NCI-H774 (cell line): Measurements from ENCODE around the gene SLC17A5.
A peak's percentile ranks its signal among the peaks of the same experiment; 100 is the strongest.
"Not testable (repeated sequence)": the region's sequence is repeated elsewhere in the genome, so short reads cannot be mapped to it uniquely, and the experiment has no call there.

Experiments used
- DNase-seq: peaks from one replicate; lab custom pipeline; 2025; lab: John Stamatoyannopoulos, UW

SLC17A5 gene

DNA sequence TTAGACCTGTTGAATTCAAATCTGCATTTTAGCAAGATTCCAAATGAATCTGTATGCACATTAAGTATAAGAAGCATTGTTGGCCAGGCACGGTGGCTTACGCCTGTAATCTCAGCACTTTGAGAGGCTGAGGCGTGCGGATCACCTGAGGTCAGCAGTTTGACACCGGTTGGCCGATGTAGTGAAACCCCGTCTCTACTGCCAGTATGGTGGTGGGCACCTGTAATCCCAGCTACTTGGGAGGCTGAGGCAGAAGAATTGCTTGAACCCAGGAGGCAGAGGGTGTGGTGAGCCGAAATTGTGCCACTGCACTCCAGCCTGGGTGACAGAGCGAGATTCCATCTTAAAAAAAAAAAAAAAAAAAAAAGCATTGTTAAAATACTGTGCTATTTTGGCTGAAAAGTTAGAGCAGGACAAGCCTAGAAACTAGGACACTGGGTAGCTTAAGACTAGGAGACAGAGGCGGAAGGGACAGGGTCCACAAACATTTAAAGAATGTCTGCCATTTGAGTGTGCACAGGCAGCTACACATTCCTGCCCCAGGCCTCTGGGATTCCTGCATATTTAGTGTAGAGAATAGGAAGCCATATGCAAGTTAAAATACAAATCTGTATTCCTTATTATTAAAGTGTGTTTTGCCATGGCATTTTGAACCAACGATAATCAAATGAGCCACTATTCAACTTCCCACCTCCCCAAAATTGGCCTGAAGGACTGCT lies 87.9 kb downstream of the SLC17A5 start:
- no peak for DNase-seq

DNA sequence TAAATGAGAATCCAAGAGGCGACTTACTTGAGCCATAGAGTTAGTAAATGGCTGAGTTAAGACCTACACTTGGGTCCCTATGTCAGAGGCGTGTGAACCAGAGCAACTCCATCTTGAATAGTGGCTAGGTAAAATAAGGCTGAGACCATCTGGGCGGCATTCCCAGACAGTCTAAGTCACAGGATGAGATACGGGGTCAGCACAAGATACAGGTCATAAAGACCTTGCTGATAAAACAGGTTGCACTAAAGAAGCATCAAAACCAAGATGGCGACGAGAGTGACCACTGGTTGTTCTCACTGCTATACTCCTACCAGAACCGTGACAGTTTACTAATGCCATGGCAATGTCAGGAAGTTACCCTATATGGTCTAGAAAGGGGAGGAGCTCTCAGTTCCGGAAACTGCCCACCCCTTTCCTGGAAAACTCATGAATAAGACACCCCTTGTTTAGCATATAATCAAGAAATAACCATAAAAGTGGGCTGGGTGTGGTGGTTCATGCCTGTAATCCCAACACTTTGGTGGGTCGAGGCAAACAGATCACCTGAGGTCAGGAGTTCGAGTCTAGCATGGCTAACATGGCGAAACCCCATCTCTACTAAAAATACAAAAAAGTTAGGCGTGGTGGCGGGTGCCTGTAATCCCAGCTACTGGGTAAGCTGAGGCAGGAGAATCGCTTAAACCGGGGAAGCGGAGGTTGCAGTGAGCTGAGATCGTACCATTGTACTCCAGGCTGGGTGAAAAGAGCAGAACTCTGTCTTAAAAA lies 89.0 kb downstream of the SLC17A5 start:
- DNase-seq, result no peak

DNA sequence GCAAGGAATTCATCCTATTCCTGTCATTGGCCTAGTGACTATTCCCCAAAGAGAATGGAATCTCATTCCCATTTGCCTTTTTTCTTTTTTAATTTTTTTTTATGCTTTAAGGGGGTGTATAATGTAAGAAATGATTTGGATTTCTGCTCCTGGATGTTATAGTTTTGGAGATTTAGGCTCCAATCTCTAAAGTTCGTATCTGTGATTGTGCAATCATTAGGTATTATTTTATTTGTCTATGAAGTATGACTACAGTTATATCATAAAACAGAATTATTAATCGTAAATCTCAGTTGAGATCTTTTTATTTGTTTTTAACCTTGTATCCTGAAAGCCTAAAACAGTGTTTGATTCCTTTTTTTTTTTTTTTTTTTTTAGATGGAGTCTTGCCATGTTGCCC lies 91.2 kb downstream of the SLC17A5 start:
- DNase-seq, result no peak

DNA sequence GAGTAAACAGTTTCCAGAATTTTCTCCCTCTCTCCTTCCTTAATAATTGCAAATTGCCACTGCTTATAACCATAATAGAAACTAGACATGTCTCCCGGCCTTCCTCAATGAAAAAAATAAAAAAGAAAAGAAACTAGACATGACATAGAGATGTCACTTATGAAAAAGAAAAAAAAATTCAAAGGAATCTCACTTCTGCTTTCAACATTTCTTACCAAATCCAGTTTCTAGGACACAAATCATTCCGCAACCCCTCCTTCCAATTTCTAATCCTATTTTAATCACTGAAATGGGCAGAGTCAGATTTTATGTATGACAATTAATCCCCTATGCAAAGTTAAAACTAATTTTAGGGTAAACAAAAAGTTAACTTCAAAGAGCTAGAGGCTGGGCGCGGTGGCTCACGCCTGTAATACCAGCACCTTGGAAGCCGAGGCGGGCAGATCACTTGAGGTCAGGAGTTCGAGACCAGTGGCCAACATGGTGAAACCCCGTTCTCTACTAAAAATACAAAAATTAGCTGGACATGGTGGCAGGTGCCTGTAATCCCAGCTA lies 92.9 kb downstream of the SLC17A5 start:
- no peak for DNase-seq

DNA sequence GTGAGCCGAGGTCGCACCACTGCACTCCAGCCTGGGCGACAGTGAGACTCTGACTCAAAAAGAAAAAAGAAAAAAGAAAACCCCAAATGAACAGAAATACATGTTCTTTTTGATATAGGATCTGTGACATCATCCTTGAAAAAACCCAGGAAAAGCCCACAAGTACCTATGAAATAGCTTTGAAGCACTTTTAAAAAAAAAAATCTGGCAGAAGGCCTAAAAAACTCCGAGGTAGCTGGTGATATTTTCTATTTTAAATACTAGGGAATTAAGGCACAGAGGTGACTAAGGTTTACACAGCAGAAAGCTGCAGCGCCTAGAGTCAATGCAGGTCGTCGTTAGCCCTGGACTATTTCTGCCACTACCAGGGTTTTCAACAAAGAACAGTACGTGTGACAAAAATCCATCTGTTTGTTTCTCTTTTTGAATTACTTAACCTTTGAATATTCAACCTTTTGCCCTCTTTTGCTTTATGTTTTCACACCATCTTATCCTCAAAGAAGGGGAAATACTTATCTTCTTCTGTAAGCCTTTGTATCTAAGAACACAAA lies 93.5 kb downstream of the SLC17A5 start:
- peak; percentile 21 for DNase-seq

DNA sequence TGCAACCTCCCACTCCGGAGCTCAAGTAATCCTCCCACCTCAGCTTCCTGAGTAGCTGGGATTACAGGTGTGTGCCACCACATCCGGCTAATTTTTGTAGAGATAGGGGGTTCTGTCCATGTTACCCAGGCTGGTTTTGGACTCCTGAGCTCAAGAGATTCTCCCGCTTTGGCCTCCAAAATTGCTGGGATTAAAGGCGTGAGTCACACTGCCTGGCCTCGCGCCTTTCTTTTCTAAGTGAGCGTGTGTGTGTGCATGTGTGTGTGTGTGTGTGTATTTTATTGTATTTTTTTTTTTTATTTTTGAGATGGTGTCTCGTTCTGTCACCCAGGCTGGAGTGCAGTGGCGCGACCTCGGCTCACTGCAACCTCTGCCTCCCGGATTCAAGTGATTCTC lies 94.4 kb downstream of the SLC17A5 start:
- DNase-seq, result not testable (repeated sequence)

DNA sequence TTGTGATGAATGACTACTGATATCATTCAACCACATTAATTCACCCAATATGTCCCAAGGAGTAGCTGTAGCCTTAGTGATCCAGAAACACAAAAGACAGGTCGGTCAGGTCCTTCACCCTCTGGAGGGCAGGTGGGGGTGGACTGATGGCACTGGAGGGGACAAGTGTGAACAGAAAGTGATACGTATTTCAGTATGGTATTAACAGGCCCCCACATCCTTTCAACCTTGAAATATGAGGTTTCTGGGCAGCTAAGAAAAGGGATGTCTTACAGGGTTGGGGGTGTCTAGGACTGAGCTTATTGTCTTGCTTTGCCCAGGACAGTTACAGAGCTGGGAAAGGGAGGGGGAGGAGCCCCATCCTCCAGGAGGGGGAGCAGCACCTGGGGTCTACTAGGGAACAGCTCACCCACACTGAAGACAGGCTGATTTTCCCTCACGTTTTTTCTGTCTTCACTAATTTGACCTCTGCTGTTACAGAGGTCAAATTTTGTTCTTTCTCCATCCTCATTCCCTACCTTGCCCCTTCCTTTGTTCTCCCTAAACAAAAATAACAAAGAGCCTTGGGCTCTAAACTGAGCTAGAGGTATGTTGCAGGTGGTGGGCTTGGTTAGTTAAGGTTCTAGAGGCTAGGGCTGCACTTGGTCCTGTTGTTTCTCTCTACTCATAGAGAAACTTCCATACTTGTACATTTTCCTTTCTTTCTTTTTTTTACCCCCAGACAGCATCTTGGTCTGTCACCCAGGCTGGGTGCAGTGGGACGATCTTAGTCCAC lies 95.0 kb downstream of the SLC17A5 start:
- DNase-seq, result no peak

DNA sequence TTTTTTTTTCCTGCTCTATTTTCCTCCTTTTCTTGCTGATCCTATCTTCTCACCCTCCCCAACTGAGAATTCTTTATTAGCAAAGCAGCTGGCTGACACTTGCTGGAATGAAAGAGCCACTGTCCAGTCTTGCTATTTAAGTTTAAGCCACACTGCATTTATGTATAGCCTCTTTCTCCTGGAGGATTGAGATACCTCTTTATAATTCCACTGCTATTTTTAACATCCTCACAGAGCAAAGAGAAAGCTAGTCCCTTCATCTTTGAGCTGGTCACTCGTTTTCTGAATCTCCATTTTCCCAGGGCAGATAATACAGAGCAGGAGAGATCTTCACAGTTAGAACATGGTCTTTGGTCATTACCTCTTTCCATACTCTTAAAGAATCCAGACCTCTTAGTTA lies 97.0 kb downstream of the SLC17A5 start:
- DNase-seq, result no peak

DNA sequence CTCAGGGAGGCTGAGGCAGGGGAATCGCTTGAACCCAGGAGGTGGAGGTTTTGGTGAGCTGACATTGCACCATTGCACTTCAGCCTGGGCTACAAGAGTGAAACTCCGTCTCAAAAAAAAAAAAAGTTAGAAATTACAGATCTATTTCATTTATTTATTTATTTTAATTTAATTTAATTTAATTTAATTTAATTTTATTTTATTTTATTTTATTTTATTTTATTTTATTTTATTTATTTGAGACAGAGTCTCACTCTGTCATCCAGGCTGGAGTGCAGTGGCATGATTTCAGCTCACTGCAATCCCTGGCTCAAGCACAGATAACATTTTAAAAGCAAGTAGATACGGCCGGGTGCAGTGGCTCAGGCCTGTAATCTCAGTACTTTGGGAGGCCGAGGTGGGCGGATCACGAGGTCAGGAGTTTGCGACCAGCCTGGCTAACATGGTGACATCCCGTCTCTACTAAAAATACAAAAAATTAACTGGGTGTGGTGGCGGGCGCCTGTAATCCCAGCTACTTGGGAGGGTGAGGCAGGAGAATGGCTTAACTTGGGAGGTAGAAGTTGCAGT lies 98.3 kb downstream of the SLC17A5 start:
- DNase-seq, result not testable (repeated sequence)

DNA sequence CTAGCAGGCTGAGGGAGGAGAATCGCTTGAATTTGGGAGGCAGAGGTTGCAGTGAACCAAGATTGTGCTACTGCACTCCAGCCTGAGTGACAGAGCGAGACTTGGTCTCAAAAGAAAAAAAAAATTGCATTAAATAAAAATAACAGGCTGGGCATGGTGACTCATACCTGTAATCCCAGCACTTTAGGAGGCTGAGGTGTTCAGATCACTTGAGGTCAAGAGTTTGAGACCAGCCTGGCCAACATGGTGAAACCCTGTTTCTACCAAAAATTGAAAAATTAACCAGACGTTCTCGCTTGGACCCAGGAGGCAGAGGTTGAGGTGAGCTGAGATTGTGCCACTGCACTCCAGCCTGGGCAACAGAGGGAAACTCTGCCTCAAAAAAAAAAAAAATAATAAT lies 102.7 kb downstream of the SLC17A5 start:
- DNase-seq, result not testable (repeated sequence)

DNA sequence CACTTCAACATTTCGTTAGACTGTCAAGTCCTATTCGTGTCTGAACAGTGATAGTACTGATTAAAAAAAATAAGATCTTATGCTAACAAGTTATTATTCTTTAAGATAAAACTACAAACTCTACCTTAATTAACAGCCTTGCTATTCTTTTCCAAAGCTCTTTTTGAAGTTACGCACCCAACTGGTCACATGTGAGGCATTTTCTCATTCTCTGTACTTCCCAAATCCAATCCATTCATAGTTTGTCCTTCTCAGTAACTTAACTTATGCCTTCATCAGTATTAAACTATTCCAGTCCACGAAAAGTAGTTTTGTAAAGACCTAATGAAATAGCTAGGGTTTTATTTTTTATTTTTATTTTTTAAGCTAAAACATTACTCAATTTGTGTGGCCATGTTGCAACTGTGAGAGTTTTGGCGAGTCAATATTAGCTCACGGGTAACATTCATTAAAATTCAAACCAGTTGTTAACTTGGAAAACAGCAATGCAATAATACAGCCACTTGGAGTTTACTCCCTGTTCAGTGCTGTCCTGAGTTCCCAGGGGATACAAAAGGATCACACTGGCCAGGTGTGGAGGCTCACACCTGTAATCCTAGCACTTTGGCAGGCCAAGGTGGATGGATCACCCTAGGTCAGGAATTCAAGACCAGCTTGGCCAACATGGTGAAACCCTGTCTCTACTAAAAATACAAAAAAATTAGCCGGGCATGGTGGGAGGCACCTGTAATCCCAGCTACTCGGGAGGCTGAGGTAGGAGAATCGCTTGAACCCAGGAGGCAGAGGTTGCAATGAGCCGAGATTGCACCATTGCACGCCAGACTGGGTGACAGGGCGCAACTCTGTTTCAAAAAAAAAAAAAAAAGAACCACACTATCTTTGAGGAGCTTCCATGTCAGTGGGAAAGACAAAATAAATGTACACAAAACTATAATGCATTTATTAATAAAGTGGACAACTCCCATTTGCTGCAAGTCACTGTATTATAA lies 105.0 kb downstream of the SLC17A5 start:
- no peak for DNase-seq

DNA sequence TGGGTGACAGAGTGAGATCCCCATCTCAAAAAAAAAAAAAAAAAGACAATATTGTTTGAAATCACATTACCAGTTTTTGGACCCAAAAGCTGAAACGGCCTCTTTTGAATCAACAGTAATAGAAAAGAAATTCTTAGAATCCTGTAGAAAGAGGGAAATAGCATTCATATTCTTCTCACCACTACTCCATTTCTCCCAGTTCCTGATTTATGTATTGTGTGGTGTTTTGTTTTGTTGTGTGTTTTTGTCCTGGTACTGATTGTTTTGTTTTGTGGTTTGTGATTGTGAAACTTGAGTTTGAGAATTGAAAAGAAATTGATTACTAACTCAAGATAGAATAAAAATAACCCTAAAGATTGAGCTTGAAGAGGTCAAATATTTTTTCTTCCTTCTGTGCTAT lies 106.8 kb downstream of the SLC17A5 start:
- no peak for DNase-seq
